ENCODE results near the gene CMSS1. TPM values are rescaled to one million over a fixed set of nuclear protein-coding genes. Genes with fewer than 3 reads are reported as not detected.

CMSS1 gene
- total and polyA plus RNA-seq, 2 of the 13 experiments (the other 11 are each of a cell fraction or from before 2014, with no cell fraction given): 6.4 to 48.7 TPM

DNA sequence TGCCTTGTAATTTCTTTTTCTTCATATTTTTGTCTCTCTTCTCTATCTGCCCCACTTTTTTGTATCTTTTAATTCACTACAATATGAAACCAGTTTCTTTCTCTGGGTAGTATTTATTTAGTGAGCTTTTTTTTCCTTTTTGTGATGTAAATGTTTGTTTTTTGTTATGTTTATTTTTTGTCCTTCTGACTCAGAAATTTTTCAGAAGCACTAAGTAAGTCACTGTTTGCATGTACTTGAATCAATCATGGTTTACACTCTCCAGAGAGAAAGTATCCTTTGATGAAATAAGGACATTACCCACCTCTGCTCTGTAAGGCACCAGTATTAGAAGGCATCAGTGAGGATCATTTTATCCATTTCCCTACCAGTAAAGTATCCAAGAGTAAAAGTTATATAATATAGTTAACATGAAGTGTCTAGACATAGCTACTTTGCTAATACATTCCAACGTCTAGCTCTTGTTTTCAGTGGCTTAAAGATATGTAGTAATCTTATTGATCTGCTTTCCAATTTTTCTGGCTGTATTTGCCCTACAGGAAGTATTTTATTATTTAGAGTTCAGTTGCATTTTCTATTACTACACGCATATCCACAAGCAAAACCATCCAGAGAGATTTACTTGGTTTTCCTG is 271.2 kb downstream of the CMSS1 start (continued):
- TF ChIP-seq, protein P1, sequence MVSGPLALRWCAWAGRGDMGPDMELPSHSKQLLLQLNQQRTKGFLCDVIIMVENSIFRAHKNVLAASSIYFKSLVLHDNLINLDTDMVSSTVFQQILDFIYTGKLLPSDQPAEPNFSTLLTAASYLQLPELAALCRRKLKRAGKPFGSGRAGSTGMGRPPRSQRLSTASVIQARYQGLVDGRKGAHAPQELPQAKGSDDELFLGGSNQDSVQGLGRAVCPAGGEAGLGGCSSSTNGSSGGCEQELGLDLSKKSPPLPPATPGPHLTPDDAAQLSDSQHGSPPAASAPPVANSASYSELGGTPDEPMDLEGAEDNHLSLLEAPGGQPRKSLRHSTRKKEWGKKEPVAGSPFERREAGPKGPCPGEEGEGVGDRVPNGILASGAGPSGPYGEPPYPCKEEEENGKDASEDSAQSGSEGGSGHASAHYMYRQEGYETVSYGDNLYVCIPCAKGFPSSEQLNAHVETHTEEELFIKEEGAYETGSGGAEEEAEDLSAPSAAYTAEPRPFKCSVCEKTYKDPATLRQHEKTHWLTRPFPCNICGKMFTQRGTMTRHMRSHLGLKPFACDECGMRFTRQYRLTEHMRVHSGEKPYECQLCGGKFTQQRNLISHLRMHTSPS (CRISPR knock-in tag; IDR thresholded peaks at IDR 0.05; ENCODE audit: low read depth): no peak
- TF ChIP-seq ZNF549 (CRISPR knock-in tag; IDR thresholded peaks at IDR 0.05) (no peak), NCOR1 (IDR thresholded peaks at IDR 0.05; ENCODE audit: borderline replicate concordance, low read length) (peak; percentile 34; the same call in 1 of the 2 replicates), STAG1 (CRISPR knock-in tag; IDR thresholded peaks at IDR 0.05) (no peak), JDP2 (CRISPR knock-in tag; IDR thresholded peaks at IDR 0.05; ENCODE audit: borderline replicate concordance) (no peak), SNAI1 (CRISPR knock-in tag; IDR thresholded peaks at IDR 0.05; ENCODE audit: borderline replicate concordance) (no peak), KDM6A (CRISPR knock-in tag; IDR thresholded peaks at IDR 0.05; ENCODE audit: low read depth) (no peak), SP140L (CRISPR knock-in tag; IDR thresholded peaks at IDR 0.05; ENCODE audit: borderline replicate concordance) (no peak), ZNF326 (CRISPR knock-in tag; IDR thresholded peaks at IDR 0.05; ENCODE audit: borderline replicate concordance) (no peak), ZNF431 (CRISPR knock-in tag; IDR thresholded peaks at IDR 0.05; ENCODE audit: borderline replicate concordance, low read depth) (no peak), ZNF660 (CRISPR knock-in tag; IDR thresholded peaks at IDR 0.05; ENCODE audit: borderline replicate concordance, low read depth) (no peak), ZNF709 (CRISPR knock-in tag; IDR thresholded peaks at IDR 0.05) (no peak)
- TF ChIP-seq, protein P2, sequence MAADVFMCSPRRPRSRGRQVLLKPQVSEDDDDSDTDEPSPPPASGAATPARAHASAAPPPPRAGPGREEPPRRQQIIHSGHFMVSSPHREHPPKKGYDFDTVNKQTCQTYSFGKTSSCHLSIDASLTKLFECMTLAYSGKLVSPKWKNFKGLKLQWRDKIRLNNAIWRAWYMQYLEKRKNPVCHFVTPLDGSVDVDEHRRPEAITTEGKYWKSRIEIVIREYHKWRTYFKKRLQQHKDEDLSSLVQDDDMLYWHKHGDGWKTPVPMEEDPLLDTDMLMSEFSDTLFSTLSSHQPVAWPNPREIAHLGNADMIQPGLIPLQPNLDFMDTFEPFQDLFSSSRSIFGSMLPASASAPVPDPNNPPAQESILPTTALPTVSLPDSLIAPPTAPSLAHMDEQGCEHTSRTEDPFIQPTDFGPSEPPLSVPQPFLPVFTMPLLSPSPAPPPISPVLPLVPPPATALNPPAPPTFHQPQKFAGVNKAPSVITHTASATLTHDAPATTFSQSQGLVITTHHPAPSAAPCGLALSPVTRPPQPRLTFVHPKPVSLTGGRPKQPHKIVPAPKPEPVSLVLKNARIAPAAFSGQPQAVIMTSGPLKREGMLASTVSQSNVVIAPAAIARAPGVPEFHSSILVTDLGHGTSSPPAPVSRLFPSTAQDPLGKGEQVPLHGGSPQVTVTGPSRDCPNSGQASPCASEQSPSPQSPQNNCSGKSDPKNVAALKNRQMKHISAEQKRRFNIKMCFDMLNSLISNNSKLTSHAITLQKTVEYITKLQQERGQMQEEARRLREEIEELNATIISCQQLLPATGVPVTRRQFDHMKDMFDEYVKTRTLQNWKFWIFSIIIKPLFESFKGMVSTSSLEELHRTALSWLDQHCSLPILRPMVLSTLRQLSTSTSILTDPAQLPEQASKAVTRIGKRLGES (CRISPR knock-in tag; IDR thresholded peaks at IDR 0.05; ENCODE audit: borderline replicate concordance): no peak
- TF ChIP-seq, protein P3, sequence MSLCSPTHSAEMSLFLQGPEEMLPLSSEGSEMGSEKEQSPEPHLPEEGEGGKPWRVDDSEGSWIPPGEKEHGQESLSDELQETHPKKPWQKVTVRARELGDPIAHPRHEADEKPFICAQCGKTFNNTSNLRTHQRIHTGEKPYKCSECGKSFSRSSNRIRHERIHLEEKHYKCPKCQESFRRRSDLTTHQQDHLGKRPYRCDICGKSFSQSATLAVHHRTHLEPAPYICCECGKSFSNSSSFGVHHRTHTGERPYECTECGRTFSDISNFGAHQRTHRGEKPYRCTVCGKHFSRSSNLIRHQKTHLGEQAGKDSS (CRISPR knock-in tag; IDR thresholded peaks at IDR 0.05; ENCODE audit: borderline replicate concordance, low read depth): no peak
- TF ChIP-seq, protein P4, sequence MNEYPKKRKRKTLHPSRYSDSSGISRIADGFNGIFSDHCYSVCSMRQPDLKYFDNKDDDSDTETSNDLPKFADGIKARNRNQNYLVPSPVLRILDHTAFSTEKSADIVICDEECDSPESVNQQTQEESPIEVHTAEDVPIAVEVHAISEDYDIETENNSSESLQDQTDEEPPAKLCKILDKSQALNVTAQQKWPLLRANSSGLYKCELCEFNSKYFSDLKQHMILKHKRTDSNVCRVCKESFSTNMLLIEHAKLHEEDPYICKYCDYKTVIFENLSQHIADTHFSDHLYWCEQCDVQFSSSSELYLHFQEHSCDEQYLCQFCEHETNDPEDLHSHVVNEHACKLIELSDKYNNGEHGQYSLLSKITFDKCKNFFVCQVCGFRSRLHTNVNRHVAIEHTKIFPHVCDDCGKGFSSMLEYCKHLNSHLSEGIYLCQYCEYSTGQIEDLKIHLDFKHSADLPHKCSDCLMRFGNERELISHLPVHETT (CRISPR knock-in tag; conservative IDR thresholded peaks at IDR 0.05): no peak
- TF ChIP-seq, protein P5, sequence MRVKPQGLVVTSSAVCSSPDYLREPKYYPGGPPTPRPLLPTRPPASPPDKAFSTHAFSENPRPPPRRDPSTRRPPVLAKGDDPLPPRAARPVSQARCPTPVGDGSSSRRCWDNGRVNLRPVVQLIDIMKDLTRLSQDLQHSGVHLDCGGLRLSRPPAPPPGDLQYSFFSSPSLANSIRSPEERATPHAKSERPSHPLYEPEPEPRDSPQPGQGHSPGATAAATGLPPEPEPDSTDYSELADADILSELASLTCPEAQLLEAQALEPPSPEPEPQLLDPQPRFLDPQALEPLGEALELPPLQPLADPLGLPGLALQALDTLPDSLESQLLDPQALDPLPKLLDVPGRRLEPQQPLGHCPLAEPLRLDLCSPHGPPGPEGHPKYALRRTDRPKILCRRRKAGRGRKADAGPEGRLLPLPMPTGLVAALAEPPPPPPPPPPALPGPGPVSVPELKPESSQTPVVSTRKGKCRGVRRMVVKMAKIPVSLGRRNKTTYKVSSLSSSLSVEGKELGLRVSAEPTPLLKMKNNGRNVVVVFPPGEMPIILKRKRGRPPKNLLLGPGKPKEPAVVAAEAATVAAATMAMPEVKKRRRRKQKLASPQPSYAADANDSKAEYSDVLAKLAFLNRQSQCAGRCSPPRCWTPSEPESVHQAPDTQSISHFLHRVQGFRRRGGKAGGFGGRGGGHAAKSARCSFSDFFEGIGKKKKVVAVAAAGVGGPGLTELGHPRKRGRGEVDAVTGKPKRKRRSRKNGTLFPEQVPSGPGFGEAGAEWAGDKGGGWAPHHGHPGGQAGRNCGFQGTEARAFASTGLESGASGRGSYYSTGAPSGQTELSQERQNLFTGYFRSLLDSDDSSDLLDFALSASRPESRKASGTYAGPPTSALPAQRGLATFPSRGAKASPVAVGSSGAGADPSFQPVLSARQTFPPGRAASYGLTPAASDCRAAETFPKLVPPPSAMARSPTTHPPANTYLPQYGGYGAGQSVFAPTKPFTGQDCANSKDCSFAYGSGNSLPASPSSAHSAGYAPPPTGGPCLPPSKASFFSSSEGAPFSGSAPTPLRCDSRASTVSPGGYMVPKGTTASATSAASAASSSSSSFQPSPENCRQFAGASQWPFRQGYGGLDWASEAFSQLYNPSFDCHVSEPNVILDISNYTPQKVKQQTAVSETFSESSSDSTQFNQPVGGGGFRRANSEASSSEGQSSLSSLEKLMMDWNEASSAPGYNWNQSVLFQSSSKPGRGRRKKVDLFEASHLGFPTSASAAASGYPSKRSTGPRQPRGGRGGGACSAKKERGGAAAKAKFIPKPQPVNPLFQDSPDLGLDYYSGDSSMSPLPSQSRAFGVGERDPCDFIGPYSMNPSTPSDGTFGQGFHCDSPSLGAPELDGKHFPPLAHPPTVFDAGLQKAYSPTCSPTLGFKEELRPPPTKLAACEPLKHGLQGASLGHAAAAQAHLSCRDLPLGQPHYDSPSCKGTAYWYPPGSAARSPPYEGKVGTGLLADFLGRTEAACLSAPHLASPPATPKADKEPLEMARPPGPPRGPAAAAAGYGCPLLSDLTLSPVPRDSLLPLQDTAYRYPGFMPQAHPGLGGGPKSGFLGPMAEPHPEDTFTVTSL (CRISPR knock-in tag; IDR thresholded peaks at IDR 0.05; ENCODE audit: borderline replicate concordance): peak; percentile 54; the same call in 1 of the 2 replicates

Data from HepG2 (cell line).